HEK293 (cell line): Measurements from ENCODE around the gene DMC1.
"Not testable (repeated sequence)": the region's sequence is repeated elsewhere in the genome, so short reads cannot be mapped to it uniquely, and the experiment has no call there.

Experiments used
- KLF16 ChIP-seq: fragments of 450-650 bp; formaldehyde crosslinking; IDR thresholded peaks from 2 replicates; pipeline ENCODE4 v1.5.1; 2017; ENCODE audit warnings: missing biosample characterization, missing genetic modification characterization
- MZF1 ChIP-seq: fragments of 450-650 bp; formaldehyde crosslinking; IDR thresholded peaks from 2 replicates; pipeline ENCODE4 v1.5.1; 2017; ENCODE audit warnings: missing biosample characterization, missing genetic modification characterization, borderline replicate concordance
- YY1 ChIP-seq: fragments of 450-650 bp; formaldehyde crosslinking; IDR thresholded peaks from 2 replicates; pipeline ENCODE4 v1.5.1; 2018; ENCODE audit warnings: missing biosample characterization, missing genetic modification characterization
- ZNF549 ChIP-seq: fragments of 450-650 bp; IDR thresholded peaks from 2 replicates; pipeline ENCODE4 v1.5.1; 2018; ENCODE audit warnings: missing biosample characterization, missing genetic modification characterization, mild to moderate bottlenecking, inconsistent platforms, moderate library complexity
- ZSCAN30 ChIP-seq: fragments of 450-650 bp; IDR thresholded peaks from 2 replicates; pipeline ENCODE4 v1.5.1; 2018; ENCODE audit warnings: missing biosample characterization, mild to moderate bottlenecking, missing genetic modification characterization, moderate library complexity
- TF ChIP-seq, protein P1 (sequence below): fragments of 450-650 bp; formaldehyde crosslinking; IDR thresholded peaks from 2 replicates; pipeline ENCODE4 v1.5.1; 2016; ENCODE audit warnings: missing biosample characterization, missing genetic modification characterization

DNA sequence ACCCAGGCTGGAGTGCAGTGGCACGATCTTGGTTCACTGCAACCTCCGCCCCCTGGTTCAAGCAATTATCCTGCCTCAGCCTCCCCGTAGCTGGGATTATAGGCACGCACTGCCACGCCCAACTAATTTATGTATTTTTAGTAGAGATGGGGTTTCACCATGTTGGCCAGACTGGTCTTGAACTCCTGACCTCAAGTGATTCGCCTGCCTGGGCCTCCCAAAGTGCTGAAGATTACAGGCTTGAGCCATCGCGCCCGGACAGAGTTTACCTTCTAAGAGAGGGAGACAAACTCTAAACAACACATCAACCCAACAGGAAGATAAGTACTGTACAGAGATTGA lies 45.1 kb upstream of the DMC1 start:
- not testable (repeated sequence) for TF ChIP-seq KLF16 (tag by site-specific recombination); ZSCAN30 (tag by site-specific recombination); ZNF549; YY1; MZF1 (tag by site-specific recombination)
- TF ChIP-seq, protein P1, sequence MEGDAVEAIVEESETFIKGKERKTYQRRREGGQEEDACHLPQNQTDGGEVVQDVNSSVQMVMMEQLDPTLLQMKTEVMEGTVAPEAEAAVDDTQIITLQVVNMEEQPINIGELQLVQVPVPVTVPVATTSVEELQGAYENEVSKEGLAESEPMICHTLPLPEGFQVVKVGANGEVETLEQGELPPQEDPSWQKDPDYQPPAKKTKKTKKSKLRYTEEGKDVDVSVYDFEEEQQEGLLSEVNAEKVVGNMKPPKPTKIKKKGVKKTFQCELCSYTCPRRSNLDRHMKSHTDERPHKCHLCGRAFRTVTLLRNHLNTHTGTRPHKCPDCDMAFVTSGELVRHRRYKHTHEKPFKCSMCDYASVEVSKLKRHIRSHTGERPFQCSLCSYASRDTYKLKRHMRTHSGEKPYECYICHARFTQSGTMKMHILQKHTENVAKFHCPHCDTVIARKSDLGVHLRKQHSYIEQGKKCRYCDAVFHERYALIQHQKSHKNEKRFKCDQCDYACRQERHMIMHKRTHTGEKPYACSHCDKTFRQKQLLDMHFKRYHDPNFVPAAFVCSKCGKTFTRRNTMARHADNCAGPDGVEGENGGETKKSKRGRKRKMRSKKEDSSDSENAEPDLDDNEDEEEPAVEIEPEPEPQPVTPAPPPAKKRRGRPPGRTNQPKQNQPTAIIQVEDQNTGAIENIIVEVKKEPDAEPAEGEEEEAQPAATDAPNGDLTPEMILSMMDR (tag by site-specific recombination), result not testable (repeated sequence)
